GM23338 (cell line): Measurements from ENCODE around the gene ZER1. TPM values are rescaled to one million over a fixed set of nuclear protein-coding genes. Genes with fewer than 3 reads are reported as not detected.

Source experiments
- EZH2phosphoT487 ChIP-seq: fragments of 200-600 bp; sonication (generic); IDR thresholded peaks from one replicate; pipeline ENCODE4 v1.8.1; 2018; ENCODE audit warnings: antibody characterized with exemption; ENCODE audit not compliant: unreplicated experiment
- JUNB ChIP-seq: IDR thresholded peaks from one replicate; pipeline ENCODE4 v1.6.1; 2016; ENCODE audit warnings: antibody characterized with exemption; ENCODE audit not compliant: unreplicated experiment
- NANOG ChIP-seq: IDR thresholded peaks from 2 replicates; pipeline ENCODE4 v1.6.1; 2016; ENCODE audit warnings: antibody characterized with exemption, borderline replicate concordance
- POLR2AphosphoS5 ChIP-seq: IDR thresholded peaks from 2 replicates; pipeline ENCODE4 v1.6.1; 2016; ENCODE audit warnings: antibody characterized with exemption, low read depth
- STAT1 ChIP-seq: IDR thresholded peaks from one replicate; pipeline ENCODE4 v1.6.1; 2016; ENCODE audit warnings: antibody characterized with exemption; ENCODE audit not compliant: unreplicated experiment
- ZNF462 ChIP-seq: fragments of 250-450 bp; sonication (Bioruptor Pico); IDR thresholded peaks from 2 replicates; pipeline ENCODE4 v1.5.0; 2020; ENCODE audit warnings: mild to moderate bottlenecking, moderate library complexity
- polyA plus RNA-seq: library from polyadenylated mRNA; unstranded; fragments of >200 nt; fragmentation: Nextera tagmentation; extraction: Ambion mirVana; gene quantifications from 2 replicates; pipeline ENCODE4 v1.2.1, GENCODE V29; 2016
- total RNA-seq: library from RNA; depleted of rRNA; stranded (reverse); fragments of >200 nt; shearing (Covaris generic); gene quantifications from 2 replicates; pipeline ENCODE4 v1.2.3, GENCODE V29; 2014
- TF ChIP-seq, protein P1 (sequence below), 2 experiments: fragments of 200-600 bp in 1 of 2; sonication (generic) in 1 of 2; conservative IDR thresholded peaks; 2 replicates each; pipeline versions ENCODE4 v1.5.1 to v1.6.1; 2016 to 2017; ENCODE audit warnings: antibody characterized with exemption in 2 of 2, low read depth in 2 of 2, mild to moderate bottlenecking in 2 of 2, moderate library complexity in 1 of 2

Gene ZER1
- total and polyA plus RNA-seq, 2 experiments from 2014 or later: 7.0 to 23.9 TPM

GRCh38 chr9:128819716-128820664 lies 48.3 kb upstream of the ZER1 start (continued):
- TF ChIP-seq ZNF462 (CRISPR knock-in tag): no peak
- no peak for TF ChIP-seq STAT1
- no peak for TF ChIP-seq JUNB
- TF ChIP-seq, protein P1, sequence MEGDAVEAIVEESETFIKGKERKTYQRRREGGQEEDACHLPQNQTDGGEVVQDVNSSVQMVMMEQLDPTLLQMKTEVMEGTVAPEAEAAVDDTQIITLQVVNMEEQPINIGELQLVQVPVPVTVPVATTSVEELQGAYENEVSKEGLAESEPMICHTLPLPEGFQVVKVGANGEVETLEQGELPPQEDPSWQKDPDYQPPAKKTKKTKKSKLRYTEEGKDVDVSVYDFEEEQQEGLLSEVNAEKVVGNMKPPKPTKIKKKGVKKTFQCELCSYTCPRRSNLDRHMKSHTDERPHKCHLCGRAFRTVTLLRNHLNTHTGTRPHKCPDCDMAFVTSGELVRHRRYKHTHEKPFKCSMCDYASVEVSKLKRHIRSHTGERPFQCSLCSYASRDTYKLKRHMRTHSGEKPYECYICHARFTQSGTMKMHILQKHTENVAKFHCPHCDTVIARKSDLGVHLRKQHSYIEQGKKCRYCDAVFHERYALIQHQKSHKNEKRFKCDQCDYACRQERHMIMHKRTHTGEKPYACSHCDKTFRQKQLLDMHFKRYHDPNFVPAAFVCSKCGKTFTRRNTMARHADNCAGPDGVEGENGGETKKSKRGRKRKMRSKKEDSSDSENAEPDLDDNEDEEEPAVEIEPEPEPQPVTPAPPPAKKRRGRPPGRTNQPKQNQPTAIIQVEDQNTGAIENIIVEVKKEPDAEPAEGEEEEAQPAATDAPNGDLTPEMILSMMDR (conservative IDR thresholded peaks at IDR 0.05; ENCODE audit: low read depth in 2 of 2): no peak
- no peak; the same call in 1 of the 2 replicates for TF ChIP-seq POLR2AphosphoS5
- TF ChIP-seq EZH2phosphoT487: no peak
- TF ChIP-seq NANOG: no peak
